Lung (tissue), 12 donors: ENCODE results near the gene MMP24. TPM values are rescaled to one million over a fixed set of nuclear protein-coding genes. Genes with fewer than 3 reads are reported as not detected.
"Not testable (repeated sequence)": the region's sequence is repeated elsewhere in the genome, so short reads cannot be mapped to it uniquely, and the experiment has no call there.

Experiments
- ATAC-seq: fragments of 200-7000 bp; cut with Tn5 transposase; one replicate; pipeline ENCODE4 v1.9.1; 2020; ENCODE audit warnings: moderate number of reproducible peaks; ENCODE audit not compliant: insufficient read depth, low FRiP score
- DNase-seq, 3 donors: peaks; one replicate each; pipeline ENCODE4 v3.0.0-alpha.2; 2013 to 2017
- H3K27ac ChIP-seq, 2 donors: one replicate each; pipeline ENCODE4 v1.5.1; 2013; ENCODE audit warnings: mild to moderate bottlenecking in 2 of 2, moderate library complexity in 2 of 2, control low read depth in 1 of 2, inconsistent platforms in 1 of 2, low read depth in 1 of 2, low read length in 1 of 2
- H3K27me3 ChIP-seq, 3 donors: one replicate each; pipeline ENCODE4 v1.5.1; 2013; ENCODE audit warnings: low read length in 2 of 3; ENCODE audit not compliant: control insufficient read depth in 3 of 3, insufficient read depth in 3 of 3
- H3K36me3 ChIP-seq, 4 donors: one replicate each; pipeline ENCODE4 v1.5.1; 2013; ENCODE audit warnings: low read length in 4 of 4, mild to moderate bottlenecking in 1 of 4, moderate library complexity in 1 of 4; ENCODE audit not compliant: control insufficient read depth in 4 of 4, insufficient read depth in 4 of 4
- H3K4me1 ChIP-seq, 5 donors: one replicate each; pipeline ENCODE4 v1.5.1; 2013; ENCODE audit warnings: low read length in 5 of 5, mild to moderate bottlenecking in 2 of 5, moderate library complexity in 1 of 5; ENCODE audit not compliant: control insufficient read depth in 5 of 5, insufficient read depth in 5 of 5
- H3K4me3 ChIP-seq: one replicate; pipeline ENCODE4 v1.5.1; 2013; ENCODE audit warnings: mild to moderate bottlenecking, control low read depth, moderate library complexity
- H3K9ac ChIP-seq, 2 donors: one replicate each; pipeline ENCODE4 v1.5.1; 2013; ENCODE audit warnings: low read length in 2 of 2, control low read depth in 1 of 2; ENCODE audit not compliant: insufficient read depth in 1 of 2
- H3K9me3 ChIP-seq, 4 donors: one replicate each; pipeline ENCODE4 v1.5.1; 2013; ENCODE audit warnings: low read length in 3 of 4, mild to moderate bottlenecking in 1 of 4, moderate library complexity in 1 of 4; ENCODE audit not compliant: control insufficient read depth in 4 of 4, insufficient read depth in 3 of 4
- WGBS, 2 donors: extraction: QIAGEN DNeasy Blood & Tissue Kit; methylation state at CpG; one replicate each; pipeline ENCODE4 v1.1.7; 2013; 5-methylcytosine and 5-hydroxymethylcytosine counted together
- polyA plus RNA-seq, 2 donors: library from polyadenylated mRNA; stranded (reverse); fragments of 200-250 nt; gene quantifications; one replicate each; pipeline ENCODE4 v1.2.1, GENCODE V29; 2013
- total RNA-seq, 2 donors: library from RNA; depleted of rRNA in 1 of 2; stranded (reverse); fragments of >200 nt in 1 of 2; gene quantifications; one replicate each; pipeline ENCODE4 v1.2.1, GENCODE V29; 2014 to 2021
- TF ChIP-seq, protein P1 (sequence below): IDR thresholded peaks from 2 replicates; pipeline ENCODE4 v1.5.1; 2012; ENCODE audit warnings: mild to moderate bottlenecking; ENCODE audit errors: control extremely low read depth, extremely low read depth
- donor health status: control.
- donor health status: control.
- donor health status: Bipolar disorder and iron deficiency.
- donor health status: healthy.
- donor health status: DM: yes; HTN: yes; CAD: no.

The MMP24 gene
- total and polyA plus RNA-seq, 4 donors: 2.3 to 10.1 (median 6.7) TPM

DNA sequence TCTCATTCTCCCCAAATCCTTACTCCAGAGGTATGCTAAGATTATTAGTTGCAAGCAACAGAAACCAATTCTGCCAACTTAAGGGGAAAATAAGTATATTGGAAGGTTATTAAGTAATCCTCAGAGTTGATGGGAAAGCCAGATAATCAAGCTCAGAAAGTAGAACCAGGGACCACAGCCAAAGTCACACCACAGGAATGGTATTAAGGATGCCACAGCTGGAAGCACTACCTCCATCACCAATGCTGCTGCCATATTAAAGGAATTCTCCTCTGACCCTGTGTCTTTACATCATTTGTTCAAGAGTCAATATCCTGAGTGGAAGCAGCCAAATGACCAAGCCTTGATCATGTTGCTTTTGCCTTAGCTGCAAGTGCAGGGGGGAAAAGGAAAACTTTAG lies 44.8 kb upstream of the MMP24 start:
- Histone ChIP-seq H3K27ac (no peak overlapping the region), H3K4me3 (no peak overlapping the region), H3K4me1 (no peaks in the 10 kb centered on the region), H3K9me3 (no peaks in the 10 kb centered on the region), H3K27me3 (no peaks in the 10 kb centered on the region), H3K9ac (no peak overlapping the region), H3K36me3 (peaks cover 0 to 4% (median 2%) of the 10 kb centered on the region in 4 donors)
- TF ChIP-seq, protein P1, sequence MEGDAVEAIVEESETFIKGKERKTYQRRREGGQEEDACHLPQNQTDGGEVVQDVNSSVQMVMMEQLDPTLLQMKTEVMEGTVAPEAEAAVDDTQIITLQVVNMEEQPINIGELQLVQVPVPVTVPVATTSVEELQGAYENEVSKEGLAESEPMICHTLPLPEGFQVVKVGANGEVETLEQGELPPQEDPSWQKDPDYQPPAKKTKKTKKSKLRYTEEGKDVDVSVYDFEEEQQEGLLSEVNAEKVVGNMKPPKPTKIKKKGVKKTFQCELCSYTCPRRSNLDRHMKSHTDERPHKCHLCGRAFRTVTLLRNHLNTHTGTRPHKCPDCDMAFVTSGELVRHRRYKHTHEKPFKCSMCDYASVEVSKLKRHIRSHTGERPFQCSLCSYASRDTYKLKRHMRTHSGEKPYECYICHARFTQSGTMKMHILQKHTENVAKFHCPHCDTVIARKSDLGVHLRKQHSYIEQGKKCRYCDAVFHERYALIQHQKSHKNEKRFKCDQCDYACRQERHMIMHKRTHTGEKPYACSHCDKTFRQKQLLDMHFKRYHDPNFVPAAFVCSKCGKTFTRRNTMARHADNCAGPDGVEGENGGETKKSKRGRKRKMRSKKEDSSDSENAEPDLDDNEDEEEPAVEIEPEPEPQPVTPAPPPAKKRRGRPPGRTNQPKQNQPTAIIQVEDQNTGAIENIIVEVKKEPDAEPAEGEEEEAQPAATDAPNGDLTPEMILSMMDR: no peak
- DNase-seq (no peak), ATAC-seq (no peak)

DNA sequence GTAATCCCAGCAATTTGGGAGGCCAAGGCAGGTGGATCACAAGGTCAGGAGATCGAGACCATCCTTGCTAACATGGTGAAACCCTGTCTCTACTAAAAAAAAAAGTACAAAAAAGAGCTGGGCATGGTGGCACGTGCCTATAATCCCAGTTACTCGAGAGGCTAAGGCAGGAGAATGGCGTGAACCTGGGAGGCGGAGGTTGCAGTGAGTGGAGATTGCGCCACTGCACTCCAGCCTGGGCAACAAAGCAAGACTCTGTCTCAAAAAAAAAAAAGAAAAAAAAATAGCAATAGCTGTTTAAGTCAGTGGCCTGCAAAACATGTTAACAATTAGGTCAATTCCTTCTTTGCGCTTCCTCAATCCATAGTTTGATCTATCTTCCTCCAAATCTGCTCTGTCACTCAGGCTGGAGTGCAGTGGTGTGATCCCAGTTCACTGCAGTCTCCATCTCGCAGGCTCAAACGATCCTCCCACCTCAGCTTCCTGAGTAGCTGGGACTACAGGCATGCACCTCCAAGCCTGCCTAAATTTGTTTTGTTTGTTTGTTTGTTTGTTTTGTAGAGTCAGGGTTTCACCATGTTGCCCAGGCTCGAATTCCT lies 39.7 kb upstream of the MMP24 start:
- WGBS, 2 donors: 86 to 90% methylated on average over 10 of the region's 10 CpGs
- DNase-seq, ATAC-seq, H3K9ac ChIP-seq, H3K4me3 ChIP-seq, H3K27ac ChIP-seq, H3K27me3 ChIP-seq, H3K36me3 ChIP-seq, H3K9me3 ChIP-seq: not testable (repeated sequence)
- peaks cover 0 to 11% (median 3%) of the 10 kb centered on the region in 5 donors for H3K4me1 ChIP-seq

DNA sequence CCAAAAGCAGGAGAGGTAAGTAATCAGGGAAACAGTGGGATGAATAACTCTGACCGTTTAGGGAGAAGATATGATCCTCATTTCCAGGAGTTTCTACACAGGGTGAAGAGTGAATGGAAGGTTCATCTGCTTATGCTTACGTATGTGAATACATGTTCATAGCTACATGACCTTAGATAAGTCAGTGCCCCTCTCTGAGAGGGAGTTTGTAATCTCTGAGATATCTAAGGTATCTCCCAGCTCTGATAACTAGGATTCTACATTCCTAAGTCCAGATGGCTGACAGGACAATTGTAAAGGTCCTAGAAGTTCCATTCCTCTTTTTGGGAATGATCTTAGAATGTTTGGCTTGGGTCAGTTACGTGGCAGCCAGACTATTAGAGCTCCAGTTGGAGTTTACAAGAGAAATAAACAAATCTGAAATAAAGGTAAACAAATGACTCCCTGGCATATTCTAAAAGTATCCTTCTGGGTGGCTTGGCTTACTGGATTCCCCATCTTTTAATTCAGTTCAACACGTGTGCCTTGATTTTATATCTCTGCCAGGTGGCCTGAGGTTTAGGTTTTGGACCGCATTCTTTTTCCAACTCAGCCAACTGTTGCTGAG lies 38.8 kb upstream of the MMP24 start:
- ATAC-seq: no peak
- 61 to 75% methylated on average over 5 of the region's 5 CpGs for WGBS, 2 donors
- no peak overlapping the region for H3K27ac ChIP-seq
- TF ChIP-seq, protein P1: no peak
- DNase-seq: peak in 1 of 3 donors; percentile 48
- H3K4me3 ChIP-seq: no peak overlapping the region
- no peaks in the 10 kb centered on the region for H3K9me3 ChIP-seq
- no peak overlapping the region for H3K9ac ChIP-seq
- H3K4me1 ChIP-seq: peaks cover 0 to 11% (median 3%) of the 10 kb centered on the region in 5 donors
- no peaks in the 10 kb centered on the region for H3K36me3 ChIP-seq
- H3K27me3 ChIP-seq: no peaks in the 10 kb centered on the region

DNA sequence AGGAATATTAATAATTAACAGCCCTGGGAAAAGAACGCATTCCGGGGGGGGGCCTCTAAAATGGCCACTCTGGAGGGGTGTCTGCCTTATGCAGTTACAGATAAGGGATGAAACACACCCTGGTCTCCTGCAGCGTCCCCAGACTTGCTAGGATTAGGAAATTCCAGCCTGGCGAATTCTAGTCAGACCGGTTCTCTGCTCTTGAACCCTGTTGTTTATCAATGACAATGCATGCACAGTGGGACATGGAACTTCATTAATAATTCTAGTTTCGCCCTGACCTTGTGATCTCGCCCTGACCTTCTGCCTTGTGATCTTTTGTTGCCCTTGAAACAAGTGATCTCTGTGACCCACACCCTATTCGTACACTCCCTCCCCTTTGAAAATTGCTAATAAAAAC lies 37.3 kb upstream of the MMP24 start:
- H3K27ac ChIP-seq, ATAC-seq, H3K9me3 ChIP-seq, H3K36me3 ChIP-seq, H3K9ac ChIP-seq, DNase-seq, H3K27me3 ChIP-seq, H3K4me3 ChIP-seq: not testable (repeated sequence)
- H3K4me1 ChIP-seq: peaks cover 0 to 11% (median 3%) of the 10 kb centered on the region in 5 donors
- 79 to 91% methylated on average over 8 of the region's 8 CpGs for WGBS, 2 donors
